NOMO-1 treated with DMSO at 0.1 percent for 48 hours (cell line): Measurements from ENCODE around the gene CRYGN.

Source experiments
- DNase-seq: peaks from one replicate; lab custom pipeline; 2025; ENCODE audit not compliant: unreplicated experiment; lab: John Stamatoyannopoulos, UW

Gene CRYGN

DNA sequence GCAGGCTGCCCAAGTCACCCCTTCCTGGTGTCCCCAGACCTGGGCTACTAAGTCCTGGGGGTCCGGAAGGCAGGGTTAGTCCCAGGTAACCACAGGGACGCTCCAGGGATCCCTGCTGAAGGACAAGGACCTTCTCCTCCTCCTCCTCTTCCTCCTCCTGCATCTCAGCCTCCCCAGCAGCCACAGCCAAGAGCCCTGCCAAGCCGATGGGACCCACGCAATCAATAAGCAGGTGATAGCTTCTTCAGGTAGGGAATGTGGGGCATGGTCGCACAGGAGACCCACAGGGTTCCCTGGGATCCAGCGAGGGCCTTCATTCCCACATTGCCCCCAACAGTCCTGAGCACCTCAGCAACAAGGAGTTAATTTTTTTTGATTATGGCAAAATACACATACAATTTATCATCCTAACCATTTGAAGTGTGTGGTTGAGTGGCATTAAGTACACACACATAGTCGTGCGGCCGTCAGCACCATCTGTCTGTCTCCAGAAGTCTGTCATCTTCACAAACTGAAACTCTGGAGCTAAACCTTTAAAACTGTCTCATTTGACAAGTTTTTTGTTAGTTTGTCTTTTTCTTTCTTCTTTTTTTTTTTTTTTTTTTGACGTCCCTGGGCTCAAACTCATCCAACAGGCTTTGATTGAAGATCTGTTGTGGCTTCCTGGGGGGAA lies 12.1 kb downstream of the CRYGN start:
- no peak for DNase-seq

DNA sequence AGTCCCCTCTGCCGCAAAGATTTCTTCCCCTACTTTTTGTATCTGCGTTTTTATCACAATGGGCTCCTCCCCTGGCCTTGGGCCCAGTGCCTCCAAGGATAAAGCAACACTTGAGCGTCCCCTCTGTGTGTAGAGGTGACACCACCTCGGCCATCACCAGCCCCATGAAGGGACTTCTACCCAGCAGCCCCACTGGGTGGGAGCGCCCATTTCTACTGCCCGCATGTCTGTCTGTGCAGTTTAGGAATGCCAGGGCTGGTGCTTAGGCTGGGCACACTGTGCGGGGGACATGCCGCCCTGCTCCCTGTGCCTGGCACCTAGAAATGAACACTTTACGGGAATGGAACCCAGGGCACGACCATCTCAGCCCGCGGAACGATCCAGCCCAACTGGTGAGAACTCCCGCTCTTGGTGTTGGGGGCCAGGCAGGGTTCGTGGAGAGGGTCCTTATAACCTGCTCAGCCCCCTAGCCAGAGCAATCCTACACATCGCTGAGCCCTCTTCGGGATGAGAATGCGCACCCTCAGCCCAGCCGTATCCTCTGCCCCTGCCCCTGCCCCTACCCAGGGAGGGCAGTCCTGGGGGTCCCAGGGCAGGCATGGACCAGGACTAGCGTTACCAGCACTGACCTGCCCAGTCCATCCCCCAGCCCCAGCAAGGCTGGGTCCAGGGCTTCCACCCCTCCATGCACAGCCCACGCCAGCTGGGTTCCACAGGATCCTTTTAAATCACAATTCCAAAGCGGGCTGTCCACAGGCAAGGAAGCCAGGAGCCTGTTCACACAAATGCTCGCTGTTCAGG lies 12.8 kb downstream of the CRYGN start:
- DNase-seq, result no peak

DNA sequence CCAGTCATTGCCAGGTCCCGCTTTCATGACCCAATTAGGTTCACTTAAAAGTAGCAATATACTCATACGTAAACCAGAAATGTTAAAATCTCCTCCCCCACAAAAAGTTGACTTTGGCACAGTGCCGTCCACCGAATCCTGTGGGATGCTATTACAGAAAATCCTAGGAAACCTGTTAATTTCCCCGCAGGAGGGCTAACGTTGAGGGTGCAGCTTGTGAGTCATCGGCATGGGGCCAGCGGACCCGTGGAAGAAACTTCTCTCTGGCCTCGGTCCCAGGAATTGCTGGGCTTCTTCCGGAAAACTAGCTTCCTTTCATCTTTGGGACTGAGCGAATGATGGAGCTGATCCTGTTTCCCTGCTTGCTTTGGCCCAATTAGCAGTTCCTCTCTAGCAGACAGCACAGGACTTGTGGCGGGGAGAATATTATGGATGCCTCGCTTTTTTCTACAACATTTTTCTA lies 13.5 kb downstream of the CRYGN start:
- no peak for DNase-seq

DNA sequence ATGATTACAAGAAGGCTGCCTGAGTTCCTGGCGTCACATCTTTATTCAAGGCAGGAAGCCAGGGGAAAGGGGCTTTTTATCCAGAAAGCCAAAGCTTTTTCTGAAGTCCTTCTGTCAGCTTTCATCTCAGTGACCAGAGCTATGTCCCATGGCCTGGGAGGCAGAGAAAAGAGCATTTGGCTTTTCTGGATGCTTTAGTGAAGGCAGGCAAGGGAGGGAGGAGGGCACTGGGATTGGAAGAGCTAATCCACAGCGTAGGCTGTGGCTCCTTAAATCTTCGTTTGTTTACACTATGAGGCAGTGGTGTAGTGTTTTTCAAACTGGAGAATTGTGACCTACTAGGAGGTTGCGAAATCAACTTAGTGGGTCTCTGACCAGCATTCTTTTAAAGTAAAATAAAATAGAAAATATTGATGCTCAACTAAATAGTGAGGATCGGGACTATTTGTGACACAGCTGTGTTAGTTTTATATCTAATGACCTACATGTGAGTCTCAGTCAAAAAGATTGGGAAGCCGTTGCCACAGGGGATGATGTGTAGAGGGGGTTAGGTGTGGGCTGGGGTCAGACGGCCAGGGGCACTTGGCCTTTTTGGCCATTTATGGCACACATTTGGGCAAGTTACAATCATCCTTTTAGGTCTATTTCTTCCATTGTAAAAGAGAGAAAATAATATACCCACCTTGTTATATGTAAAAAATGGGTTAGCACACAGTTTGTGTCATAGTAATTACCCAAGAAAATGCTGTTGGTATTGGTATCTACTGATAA lies 14.1 kb downstream of the CRYGN start:
- DNase-seq, result no peak

DNA sequence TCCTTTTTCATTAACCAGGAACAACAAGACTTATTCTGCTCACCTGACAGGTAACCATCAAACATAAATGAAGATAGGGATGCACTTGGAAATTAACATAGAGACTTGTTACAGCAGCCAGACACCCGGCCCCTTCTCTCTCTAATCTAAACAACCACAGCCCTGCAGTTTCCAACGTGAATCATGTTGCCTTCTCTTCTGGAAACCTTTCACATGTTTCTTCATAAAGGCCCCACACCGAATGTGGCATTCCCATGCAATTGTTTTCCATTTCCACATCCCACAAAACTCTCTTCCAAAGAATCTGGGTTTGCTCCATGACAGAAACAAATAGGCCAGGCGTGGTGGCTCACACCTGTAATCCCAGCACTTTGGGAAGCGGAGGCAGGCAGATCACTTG lies 15.1 kb downstream of the CRYGN start:
- DNase-seq, result no peak

DNA sequence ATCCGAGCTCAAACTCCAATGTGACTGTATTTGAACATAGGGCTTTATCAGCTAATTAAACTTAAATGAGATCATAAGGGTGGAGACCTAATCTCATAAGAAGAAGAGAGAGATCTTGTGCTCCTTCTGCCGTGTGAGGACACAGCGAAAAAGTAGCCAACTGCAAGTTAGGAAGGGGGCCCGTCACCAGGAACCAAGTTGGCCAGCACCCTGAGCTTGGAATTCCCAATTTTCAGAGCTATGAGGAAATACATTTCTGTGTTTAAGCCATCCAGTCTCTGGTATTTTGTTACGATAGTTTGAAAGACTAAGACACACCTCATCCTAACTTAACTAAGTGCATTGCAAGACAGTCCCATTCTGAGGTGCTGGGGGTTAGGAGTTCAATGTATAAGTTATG lies 16.0 kb downstream of the CRYGN start:
- no peak for DNase-seq

DNA sequence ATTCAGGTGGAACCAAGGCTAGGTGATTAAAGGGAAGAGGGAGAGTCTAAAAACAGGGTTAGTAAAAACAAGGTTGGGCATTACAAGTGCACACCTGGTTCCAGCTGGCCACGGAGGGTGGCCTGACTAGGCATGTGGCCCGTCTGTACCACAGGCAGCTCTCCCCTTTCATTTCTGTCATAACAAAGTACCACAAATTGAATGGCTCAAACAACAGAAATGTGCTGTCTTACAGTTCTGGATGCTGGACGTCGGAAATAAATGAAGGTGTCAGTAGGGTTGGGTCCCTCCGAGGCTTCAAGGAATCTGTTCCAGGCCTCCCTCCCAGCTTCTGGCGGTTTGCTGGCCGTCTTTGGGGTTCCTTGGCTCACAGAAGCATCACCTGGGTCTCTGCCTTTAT lies 16.7 kb downstream of the CRYGN start:
- DNase-seq, result no peak

DNA sequence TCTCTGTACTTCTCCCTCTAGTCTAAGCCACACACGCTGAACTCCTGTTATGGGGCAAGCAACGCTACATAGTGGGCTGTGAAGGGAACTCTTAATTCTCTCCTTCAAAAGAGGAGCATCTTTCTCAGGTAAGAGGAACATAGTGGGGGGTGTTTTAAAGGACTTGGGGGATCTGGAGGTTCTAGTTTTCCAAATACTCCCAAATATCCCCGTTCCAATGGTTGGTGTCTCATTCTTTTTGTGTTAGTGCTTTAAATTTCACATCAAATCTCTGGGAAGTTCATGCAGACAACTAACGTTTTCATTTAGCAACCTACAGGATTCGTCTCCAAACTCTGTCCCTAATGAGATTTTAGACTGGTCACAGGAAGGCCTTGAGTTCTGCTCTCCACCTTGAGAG lies 17.7 kb downstream of the CRYGN start:
- DNase-seq, result no peak

DNA sequence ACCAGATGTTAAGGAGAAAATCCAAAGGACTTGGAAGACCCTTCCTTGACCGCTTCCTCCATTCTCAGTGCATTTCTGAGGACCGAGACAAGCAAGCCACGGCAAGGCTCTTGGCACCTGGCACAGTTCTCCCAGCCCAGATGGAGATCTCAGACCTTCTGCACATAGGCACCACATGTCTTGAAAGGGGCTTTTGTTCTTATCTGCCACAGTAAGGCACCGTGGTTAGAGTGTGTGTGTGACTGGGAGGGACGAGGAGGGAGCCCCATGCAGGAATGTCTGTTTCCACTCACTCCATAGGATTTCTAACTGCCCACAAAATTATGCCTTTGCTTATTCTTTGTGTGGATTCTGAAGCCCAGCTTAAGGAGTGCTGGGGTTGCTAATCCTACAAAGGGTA lies 19.8 kb downstream of the CRYGN start:
- DNase-seq, result no peak

DNA sequence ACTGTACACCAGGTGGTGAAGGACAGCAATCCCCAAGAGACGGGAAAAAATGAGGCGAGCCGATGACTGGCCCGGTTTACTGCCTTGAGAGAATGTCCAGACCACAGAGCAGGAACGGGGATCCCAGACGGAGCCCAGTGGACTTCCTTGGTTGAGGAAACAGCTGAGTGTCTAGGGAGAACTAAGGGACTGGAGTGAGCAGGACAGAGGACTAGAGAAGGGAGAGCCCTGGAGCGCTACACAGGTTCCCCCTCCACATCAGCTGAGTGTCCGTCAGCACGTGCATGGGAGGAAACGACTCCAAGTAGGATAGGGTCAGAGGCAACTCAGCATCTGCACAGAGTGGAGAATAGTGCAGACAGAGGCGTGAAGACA lies 23.0 kb downstream of the CRYGN start:
- no peak for DNase-seq

DNA sequence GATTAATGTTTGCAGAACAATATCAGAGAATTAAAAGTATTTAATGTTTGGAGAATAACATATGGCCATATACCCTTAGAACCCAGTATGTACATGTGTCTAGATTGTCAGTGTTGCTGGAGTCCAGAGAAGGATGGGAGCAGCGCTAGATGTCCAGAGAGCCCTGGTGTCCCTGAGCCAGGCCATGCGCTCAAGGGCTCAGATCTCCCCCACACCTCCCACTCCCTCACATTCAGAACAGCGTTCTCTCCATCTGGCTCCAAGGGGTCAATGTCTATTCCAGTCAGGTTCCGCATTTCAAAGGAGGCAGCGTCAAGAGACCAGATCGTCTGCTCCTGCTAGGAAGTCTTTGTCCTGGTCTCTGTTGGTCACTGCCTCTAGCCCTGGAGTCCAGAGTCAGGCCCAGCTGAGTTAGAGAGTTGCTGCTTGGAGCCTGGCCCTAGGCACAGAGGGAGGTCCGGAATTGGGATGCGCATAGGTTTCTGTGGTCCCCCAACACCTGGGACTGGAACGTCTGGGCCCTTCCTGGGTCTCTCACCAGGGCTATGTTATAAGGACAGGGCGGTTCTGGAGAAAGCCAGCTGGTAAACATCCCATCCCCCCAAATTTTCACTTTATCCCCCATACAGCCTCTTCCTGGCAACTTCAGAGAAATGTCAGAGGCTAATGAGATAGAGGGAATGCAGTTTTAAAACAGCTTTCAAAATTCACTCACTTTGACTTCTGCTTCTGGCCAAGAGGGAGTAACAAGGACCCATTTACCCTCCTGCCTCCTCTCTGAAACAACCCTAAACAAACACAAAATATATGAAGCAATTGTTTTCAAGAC lies 23.6 kb downstream of the CRYGN start:
- no peak for DNase-seq

DNA sequence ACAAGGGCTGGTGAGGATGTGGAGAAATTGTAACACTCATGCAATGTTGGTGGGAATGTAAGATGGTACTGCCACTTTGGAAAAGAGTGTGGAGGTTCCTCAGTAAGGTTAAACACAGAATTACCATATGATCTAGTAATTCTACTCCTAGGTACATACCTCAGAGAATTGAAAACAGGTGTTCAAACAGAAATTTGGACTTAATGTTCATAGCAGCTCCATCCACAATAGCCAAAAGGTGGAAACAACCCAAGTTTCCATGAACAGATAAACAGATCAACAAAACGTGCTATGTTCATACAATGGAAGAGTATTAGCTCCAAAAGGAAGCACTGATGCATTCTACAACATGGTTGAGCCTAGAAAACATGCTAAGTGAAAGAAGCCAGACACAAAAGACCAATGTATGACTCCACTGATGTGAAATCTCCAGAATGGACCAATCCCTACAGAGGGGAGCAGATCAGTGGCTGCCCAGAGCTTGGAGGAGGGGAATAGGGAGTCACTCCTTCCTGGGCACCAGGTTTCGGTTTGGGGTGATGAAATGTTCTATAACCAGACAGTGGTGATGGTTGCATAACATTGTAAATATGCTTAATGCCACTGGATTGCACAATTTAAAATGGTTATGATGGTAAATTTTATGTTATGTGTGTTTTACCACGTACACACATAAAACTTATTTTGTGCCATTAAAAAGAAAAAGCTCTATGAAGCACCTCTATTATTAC lies 24.4 kb downstream of the CRYGN start:
- DNase-seq, result peak; percentile 83

DNA sequence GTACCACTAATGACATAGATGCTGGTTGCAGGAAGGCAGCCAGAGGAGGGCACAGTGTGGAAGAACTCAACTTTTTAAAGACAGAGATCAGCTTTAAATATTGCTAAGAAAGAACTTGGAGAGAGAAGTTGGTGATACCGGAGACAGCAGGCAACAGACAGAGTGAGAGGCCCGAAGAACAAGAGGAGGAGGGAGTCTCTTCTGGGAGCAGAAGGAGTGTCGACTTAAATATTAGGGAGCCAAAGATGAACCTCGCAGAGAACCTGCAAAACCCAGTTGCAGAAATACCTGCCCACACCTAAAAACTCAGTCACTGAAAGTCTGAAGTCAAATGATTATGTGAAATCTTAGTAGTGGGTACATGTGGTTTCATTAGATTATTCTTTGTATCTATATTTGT lies 26.7 kb downstream of the CRYGN start:
- no peak for DNase-seq

DNA sequence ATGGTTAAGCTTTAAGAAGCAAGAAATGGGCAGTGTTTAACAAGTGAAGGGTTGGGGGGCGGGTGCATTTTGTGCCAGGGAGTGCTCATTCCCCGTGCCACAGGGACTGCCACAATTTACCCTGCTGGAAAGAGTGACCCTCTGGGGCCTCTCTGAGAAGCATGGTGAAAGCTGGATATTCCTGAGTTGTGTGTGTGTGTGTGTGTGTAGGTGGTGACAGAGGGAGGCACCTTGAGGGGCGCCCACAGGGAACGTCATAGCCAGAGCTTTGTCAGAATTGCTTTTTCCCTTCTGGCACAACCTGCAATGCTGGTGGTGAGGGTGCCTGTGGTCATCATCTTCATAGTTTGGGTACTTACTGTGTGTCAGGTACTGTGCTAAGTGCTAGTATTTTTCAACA lies 27.6 kb downstream of the CRYGN start:
- DNase-seq, result no peak

DNA sequence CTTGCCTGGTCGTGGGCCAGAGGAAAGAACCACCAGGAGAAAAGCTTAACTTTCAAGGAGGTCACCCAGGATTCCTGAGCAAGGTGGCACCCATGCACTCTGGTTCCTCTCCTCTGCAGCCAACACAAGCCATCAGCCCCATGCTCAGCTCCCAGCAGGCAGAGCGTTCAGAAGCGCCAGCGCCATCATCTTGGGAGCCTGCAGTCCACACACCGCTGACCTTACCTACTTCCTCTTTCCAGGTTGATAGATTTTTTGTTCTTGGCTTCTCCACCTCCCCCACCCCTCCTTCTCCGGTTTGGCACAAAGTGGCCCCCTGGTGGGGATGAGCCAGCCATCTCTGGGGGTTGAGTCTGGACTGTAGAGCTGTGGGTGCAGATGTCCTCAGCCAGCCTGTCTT lies 28.4 kb downstream of the CRYGN start:
- peak; percentile 53 for DNase-seq

DNA sequence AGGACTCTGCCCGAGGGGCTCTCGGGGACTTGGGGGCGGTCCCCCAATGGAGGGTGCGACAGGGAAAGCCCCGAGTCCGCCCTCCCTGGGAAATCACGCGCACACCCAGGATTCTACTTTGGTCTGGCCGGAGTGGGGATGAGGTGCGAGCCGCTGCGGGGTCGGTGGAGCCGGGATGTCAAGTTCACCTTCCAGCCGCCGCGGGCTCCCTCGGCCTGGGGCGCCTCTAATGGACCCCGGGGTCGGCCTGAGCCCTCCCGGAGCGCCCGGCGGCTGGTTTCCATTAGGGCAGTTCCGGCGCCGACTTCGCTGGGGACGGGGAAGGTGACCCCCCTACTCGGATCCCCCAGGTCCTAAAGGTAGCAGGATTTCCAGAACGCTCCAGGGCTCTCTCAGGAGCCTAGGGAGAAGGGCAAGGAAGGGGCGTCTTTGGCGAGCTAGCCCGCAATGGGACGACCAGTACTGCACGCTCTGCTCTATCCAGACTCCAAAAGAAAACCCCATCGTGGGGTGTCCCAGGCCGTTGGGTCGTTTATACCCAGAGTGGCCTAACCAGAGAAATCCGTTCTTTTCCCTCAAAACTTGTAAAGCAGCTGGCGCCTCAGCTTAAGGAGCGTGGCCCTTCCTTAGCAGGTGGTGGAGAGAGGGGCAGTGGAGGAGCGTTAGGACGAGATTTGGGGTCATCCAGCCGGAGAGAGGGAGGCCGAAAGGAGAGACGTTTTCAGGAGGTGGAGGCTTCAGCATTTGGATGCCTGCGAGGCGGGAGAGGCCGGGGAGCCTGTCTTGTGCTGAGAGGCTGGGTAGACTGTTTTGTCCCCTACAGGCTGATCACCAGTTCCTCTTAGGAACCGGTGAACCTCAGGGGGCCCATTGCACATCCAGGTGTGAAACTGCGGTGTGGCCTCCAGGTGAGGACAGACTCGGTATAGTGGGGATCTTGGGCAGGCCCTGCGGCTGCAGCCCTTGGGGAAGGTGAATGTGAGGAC lies 29.2 kb downstream of the CRYGN start:
- no peak for DNase-seq

DNA sequence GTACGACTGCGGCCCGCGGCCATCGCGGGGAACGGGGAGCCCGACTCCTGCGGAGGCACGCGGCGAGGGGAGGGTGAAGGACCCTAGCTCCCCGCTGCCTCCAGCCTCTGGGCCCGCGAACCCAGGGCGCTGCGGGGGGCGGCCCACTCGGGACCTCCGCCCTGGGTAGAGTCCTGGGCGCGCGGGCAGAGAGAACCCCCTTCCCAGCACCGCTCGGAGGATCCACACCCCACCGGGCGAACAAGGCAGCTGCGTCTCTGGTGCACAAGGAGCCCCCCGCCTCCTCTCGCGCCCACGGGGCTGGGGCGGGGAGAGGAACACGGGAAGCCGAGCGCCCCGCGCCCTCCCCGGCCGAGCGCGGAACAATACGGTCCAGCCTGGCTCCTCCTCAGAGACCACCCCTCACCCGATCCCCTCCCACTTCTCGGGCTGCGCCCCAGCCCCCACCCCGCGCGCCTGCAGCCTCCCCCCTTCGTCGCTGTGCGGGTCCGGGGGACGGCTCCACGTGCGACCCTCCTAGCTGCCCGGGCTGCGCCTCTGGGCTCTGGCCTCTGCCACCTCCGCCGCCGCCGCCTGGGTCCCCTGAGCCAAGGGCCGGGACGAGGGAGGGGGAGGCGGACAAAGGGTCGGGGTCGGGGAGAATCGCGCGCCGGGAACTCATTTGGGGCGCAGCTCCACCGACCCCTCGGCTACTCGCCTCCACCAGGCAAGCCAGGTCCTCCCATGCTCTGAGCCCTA lies 30.1 kb downstream of the CRYGN start, which contains the start of gene WDR86:
WDR86 (minus strand) TSS at position 372 of the 738 bp plus-strand sequence. CDS start 449 bp downstream, outside the sequence.
- DNase-seq, result no peak
